ENCODE measurements around the gene PARP12.

Gene PARP12

GRCh38 chr7:140061607-140061930 is 1.2 kb downstream of the PARP12 start:
- TF ChIP-seq TOX (CRISPR knock-in tag; IDR thresholded peaks at IDR 0.05; ENCODE audit: borderline replicate concordance) (no peak), GLIS3 (CRISPR knock-in tag; IDR thresholded peaks at IDR 0.05) (no peak), ZFP3 (CRISPR knock-in tag; IDR thresholded peaks at IDR 0.05) (no peak), SNAI2 (CRISPR knock-in tag; IDR thresholded peaks at IDR 0.05) (no peak), ZFP30 (CRISPR knock-in tag; IDR thresholded peaks at IDR 0.05) (no peak), ZNF8 (CRISPR knock-in tag; IDR thresholded peaks at IDR 0.05) (no peak), PATZ1 (CRISPR knock-in tag; IDR thresholded peaks at IDR 0.05; ENCODE audit: borderline replicate concordance) (no peak), ZC3H10 (CRISPR knock-in tag; IDR thresholded peaks at IDR 0.05) (no peak), ARNTL (CRISPR knock-in tag; IDR thresholded peaks at IDR 0.05; ENCODE audit: borderline replicate concordance, low read depth) (no peak), ESRRG (CRISPR knock-in tag; IDR thresholded peaks at IDR 0.05) (no peak), BACH2 (CRISPR knock-in tag; IDR thresholded peaks at IDR 0.05; ENCODE audit: borderline replicate concordance) (no peak), PPARA (CRISPR knock-in tag; IDR thresholded peaks at IDR 0.05; ENCODE audit: borderline replicate concordance) (no peak), ZNF565 (CRISPR knock-in tag; conservative IDR thresholded peaks at IDR 0.05; ENCODE audit: low read depth) (no peak), POU6F1 (CRISPR knock-in tag; IDR thresholded peaks at IDR 0.05; ENCODE audit: borderline replicate concordance, low read depth) (no peak), ISL1 (CRISPR knock-in tag; IDR thresholded peaks at IDR 0.05) (no peak)
- TF ChIP-seq, protein P1, sequence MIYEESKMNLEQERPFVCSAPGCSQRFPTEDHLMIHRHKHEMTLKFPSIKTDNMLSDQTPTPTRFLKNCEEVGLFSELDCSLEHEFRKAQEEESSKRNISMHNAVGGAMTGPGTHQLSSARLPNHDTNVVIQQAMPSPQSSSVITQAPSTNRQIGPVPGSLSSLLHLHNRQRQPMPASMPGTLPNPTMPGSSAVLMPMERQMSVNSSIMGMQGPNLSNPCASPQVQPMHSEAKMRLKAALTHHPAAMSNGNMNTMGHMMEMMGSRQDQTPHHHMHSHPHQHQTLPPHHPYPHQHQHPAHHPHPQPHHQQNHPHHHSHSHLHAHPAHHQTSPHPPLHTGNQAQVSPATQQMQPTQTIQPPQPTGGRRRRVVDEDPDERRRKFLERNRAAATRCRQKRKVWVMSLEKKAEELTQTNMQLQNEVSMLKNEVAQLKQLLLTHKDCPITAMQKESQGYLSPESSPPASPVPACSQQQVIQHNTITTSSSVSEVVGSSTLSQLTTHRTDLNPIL (CRISPR knock-in tag; IDR thresholded peaks at IDR 0.05; ENCODE audit: low read depth): no peak
- ATAC-seq: no peak

- TF ChIP-seq CSDC2 (CRISPR knock-in tag; IDR thresholded peaks at IDR 0.05): no peak
- no peak for TF ChIP-seq ZNF8 (CRISPR knock-in tag; IDR thresholded peaks at IDR 0.05)
- TF ChIP-seq OSR1 (CRISPR knock-in tag; IDR thresholded peaks at IDR 0.05): no peak
- no peak for TF ChIP-seq PATZ1 (CRISPR knock-in tag; IDR thresholded peaks at IDR 0.05; ENCODE audit: borderline replicate concordance)
- TF ChIP-seq ISL1 (CRISPR knock-in tag; IDR thresholded peaks at IDR 0.05): no peak
- no peak for TF ChIP-seq ZFP30 (CRISPR knock-in tag; IDR thresholded peaks at IDR 0.05)
- TF ChIP-seq, protein P2, sequence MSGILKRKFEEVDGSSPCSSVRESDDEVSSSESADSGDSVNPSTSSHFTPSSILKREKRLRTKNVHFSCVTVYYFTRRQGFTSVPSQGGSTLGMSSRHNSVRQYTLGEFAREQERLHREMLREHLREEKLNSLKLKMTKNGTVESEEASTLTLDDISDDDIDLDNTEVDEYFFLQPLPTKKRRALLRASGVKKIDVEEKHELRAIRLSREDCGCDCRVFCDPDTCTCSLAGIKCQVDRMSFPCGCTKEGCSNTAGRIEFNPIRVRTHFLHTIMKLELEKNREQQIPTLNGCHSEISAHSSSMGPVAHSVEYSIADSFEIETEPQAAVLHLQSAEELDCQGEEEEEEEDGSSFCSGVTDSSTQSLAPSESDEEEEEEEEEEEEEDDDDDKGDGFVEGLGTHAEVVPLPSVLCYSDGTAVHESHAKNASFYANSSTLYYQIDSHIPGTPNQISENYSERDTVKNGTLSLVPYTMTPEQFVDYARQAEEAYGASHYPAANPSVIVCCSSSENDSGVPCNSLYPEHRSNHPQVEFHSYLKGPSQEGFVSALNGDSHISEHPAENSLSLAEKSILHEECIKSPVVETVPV (CRISPR knock-in tag; IDR thresholded peaks at IDR 0.05): no peak
- TF ChIP-seq, protein P1 (CRISPR knock-in tag; IDR thresholded peaks at IDR 0.05; ENCODE audit: low read depth): no peak
- TF ChIP-seq SNAI2 (CRISPR knock-in tag; IDR thresholded peaks at IDR 0.05): no peak
- TF ChIP-seq TOX (CRISPR knock-in tag; IDR thresholded peaks at IDR 0.05; ENCODE audit: borderline replicate concordance): no peak
- no peak for ATAC-seq
Measured at GRCh38 chr7:140060788-140061606, 1.8 kb downstream of the PARP12 start.

DNA sequence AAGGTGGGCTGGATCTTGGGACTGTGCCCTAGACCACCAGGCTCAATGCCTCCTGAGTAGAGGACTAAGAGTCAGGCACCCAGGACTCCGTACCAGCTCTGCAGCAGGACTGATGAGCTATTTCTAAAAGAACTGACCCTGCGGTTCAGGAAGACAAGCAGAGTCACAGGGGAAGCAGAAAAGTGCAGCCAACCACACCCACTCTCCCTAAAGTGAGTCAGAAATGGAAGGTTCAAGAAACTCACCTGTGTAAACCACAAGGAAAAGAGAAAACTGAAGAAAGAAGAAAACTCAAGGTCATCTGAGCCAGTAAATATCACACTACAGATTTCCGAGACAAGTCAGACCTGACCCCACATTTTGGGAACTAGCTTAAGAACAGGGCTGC is 2.5 kb downstream of the PARP12 start:
- ATAC-seq: no peak; the same call in 2 of the 3 replicates
- no peak for TF ChIP-seq ZNF70 (CRISPR knock-in tag; IDR thresholded peaks at IDR 0.05)
- no peak for TF ChIP-seq TOX (CRISPR knock-in tag; IDR thresholded peaks at IDR 0.05; ENCODE audit: borderline replicate concordance)
- TF ChIP-seq, protein P2 (CRISPR knock-in tag; IDR thresholded peaks at IDR 0.05): no peak
- no peak for TF ChIP-seq ZNF8 (CRISPR knock-in tag; IDR thresholded peaks at IDR 0.05)
- TF ChIP-seq PATZ1 (CRISPR knock-in tag; IDR thresholded peaks at IDR 0.05; ENCODE audit: borderline replicate concordance): no peak
- TF ChIP-seq, protein P1 (CRISPR knock-in tag; IDR thresholded peaks at IDR 0.05; ENCODE audit: low read depth): no peak
- no peak for TF ChIP-seq ISL1 (CRISPR knock-in tag; IDR thresholded peaks at IDR 0.05)
- TF ChIP-seq ARNTL (CRISPR knock-in tag; IDR thresholded peaks at IDR 0.05; ENCODE audit: borderline replicate concordance, low read depth): no peak
